Endothelial cell of umbilical vein (primary cell): Measurements from ENCODE around the gene ADCYAP1R1. TPM values are rescaled to one million over a fixed set of nuclear protein-coding genes. Genes with fewer than 3 reads are reported as not detected.
"Not testable (repeated sequence)": the region's sequence is repeated elsewhere in the genome, so short reads cannot be mapped to it uniquely, and the experiment has no call there.

Experiments
- BruUV-seq: library from RNA; stranded (reverse); fragments of 400-500 nt; replicated peaks from 2 replicates; lab custom pipeline; 2021; lab: Mats Ljungman, UMichigan
- CTCF ChIA-PET: fragments of 300-600, 350-600 bp; sonication (Branson Sonifier 250); formaldehyde crosslinking; loops from one replicate; lab custom pipeline; 2021; ENCODE audit warnings: antibody characterized with exemption, inconsistent platforms; lab: Charles Lee
- POLR2A ChIA-PET: fragments of 300-600, 350-600 bp; sonication (Branson Sonifier 250); formaldehyde crosslinking; loops from one replicate; lab custom pipeline; 2021; ENCODE audit warnings: antibody characterized with exemption, inconsistent platforms; lab: Charles Lee
- DNase-seq: peaks from one replicate; pipeline ENCODE4 v3.0.0-alpha.2; 2011; ENCODE audit warnings: low read depth, low spot score
- FAIRE-seq: peaks from 2 replicates; lab custom pipeline; 2011; peaks lifted over from hg19 to GRCh38; lab: Jason Lieb, UNC
- H2AFZ ChIP-seq: 2 replicates; pipeline ENCODE4 v1.6.0; 2012; ENCODE audit warnings: low read depth, low read length, control low read depth, inconsistent platforms
- H3K27ac ChIP-seq: 2 replicates; pipeline ENCODE4 v1.5.1; 2011; ENCODE audit warnings: low read depth, mild to moderate bottlenecking, control low read depth, low read length, moderate library complexity; ENCODE audit not compliant: insufficient read depth
- H3K27me3 ChIP-seq, 2 experiments: 2 replicates each; pipeline versions ENCODE4 v1.6.0 to v1.6.1; 2011; ENCODE audit warnings: low read length in 2 of 2, mixed read lengths in 1 of 2; ENCODE audit not compliant: control insufficient read depth in 2 of 2, insufficient read depth in 2 of 2
- H3K36me3 ChIP-seq, 2 experiments: 2 replicates in 1 of 2; 3 replicates in 1 of 2; pipeline ENCODE4 v1.5.1; 2011; ENCODE audit warnings: low read length in 2 of 2, mild to moderate bottlenecking in 1 of 2, moderate library complexity in 1 of 2; ENCODE audit not compliant: control insufficient read depth in 2 of 2, insufficient read depth in 2 of 2; ENCODE audit errors: extremely low read depth in 1 of 2
- H3K4me1 ChIP-seq: 3 replicates; pipeline ENCODE4 v1.5.1; 2011; ENCODE audit warnings: mild to moderate bottlenecking, low read length; ENCODE audit not compliant: control insufficient read depth, insufficient read depth; ENCODE audit errors: extremely low read depth
- H3K4me2 ChIP-seq: 2 replicates; pipeline ENCODE4 v1.6.1; 2011; ENCODE audit warnings: low read length, control low read depth, mixed read lengths; ENCODE audit not compliant: insufficient read depth
- H3K4me3 ChIP-seq, 3 experiments: fragments of 200-600 bp in 1 of 3; sonication (generic), shearing (Covaris generic) in 1 of 3; replicated peaks in 1 of 3; 2 replicates each; pipeline ENCODE4 v1.5.1; 2011 to 2016; ENCODE audit warnings: control low read depth in 3 of 3, low read length in 3 of 3, mild to moderate bottlenecking in 2 of 3, inconsistent platforms in 1 of 3, low read depth in 1 of 3, moderate library complexity in 1 of 3; ENCODE audit not compliant: insufficient read depth in 1 of 3
- H3K79me2 ChIP-seq: 2 replicates; pipeline ENCODE4 v1.6.0; 2012; ENCODE audit warnings: low read length, inconsistent platforms; ENCODE audit not compliant: control insufficient read depth, insufficient read depth
- H3K9ac ChIP-seq: replicated peaks from 2 replicates; pipeline ENCODE3; 2011; ENCODE audit warnings: low read length, control low read depth; ENCODE audit not compliant: insufficient read depth; ENCODE audit errors: extremely low read depth
- H3K9me1 ChIP-seq: replicated peaks from 3 replicates; pipeline ENCODE4 v1.6.0; 2011; ENCODE audit warnings: mild to moderate bottlenecking, low read length; ENCODE audit not compliant: control insufficient read depth, insufficient read depth; ENCODE audit errors: extremely low read depth
- H3K9me3 ChIP-seq: replicated peaks from 2 replicates; pipeline ENCODE4 v1.5.1; 2012; ENCODE audit warnings: low read length, inconsistent platforms; ENCODE audit not compliant: control insufficient read depth, insufficient read depth
- H4K20me1 ChIP-seq: replicated peaks from 2 replicates; pipeline ENCODE3; 2011; ENCODE audit warnings: mild to moderate bottlenecking, low read length; ENCODE audit not compliant: control insufficient read depth, insufficient read depth; ENCODE audit errors: extremely low read depth
- CTCF ChIP-seq, 2 donors: IDR thresholded peaks; 1 replicate in 1 of 2; 2 replicates in 1 of 2; pipeline ENCODE4 v1.5.1; 2011; ENCODE audit warnings: low read length in 2 of 2, mild to moderate bottlenecking in 2 of 2, moderate library complexity in 2 of 2, control low read depth in 1 of 2, inconsistent platforms in 1 of 2, low read depth in 1 of 2; ENCODE audit not compliant: insufficient read depth in 1 of 2; ENCODE audit errors: extremely low read depth in 1 of 2
- EZH2 ChIP-seq: IDR thresholded peaks from 2 replicates; pipeline ENCODE4 v1.6.1; 2012; ENCODE audit warnings: borderline replicate concordance, low read depth, mild to moderate bottlenecking, moderate library complexity, low read length, inconsistent platforms; ENCODE audit not compliant: severe bottlenecking
- FOS ChIP-seq: IDR thresholded peaks from 2 replicates; pipeline ENCODE4 v1.6.1; 2011; ENCODE audit warnings: mild to moderate bottlenecking, low read length, moderate library complexity, borderline replicate concordance; ENCODE audit not compliant: insufficient read depth
- JUN ChIP-seq: IDR thresholded peaks from 2 replicates; pipeline ENCODE4 v1.6.1; 2011; ENCODE audit warnings: borderline replicate concordance, low read depth; ENCODE audit not compliant: insufficient read length, insufficient read depth
- MAX ChIP-seq: IDR thresholded peaks from 2 replicates; pipeline ENCODE4 v1.6.1; 2011; ENCODE audit not compliant: insufficient read depth, insufficient read length
- MYC ChIP-seq: IDR thresholded peaks from one replicate; pipeline ENCODE4 v1.6.1; 2011; ENCODE audit warnings: mild to moderate bottlenecking, low read depth, low read length
- POLR2A ChIP-seq: IDR thresholded peaks from 2 replicates; pipeline ENCODE4 v1.6.1; 2012; ENCODE audit warnings: low read depth, mild to moderate bottlenecking, control low read depth, low read length
- POLR2AphosphoS5 ChIP-seq: IDR thresholded peaks from 2 replicates; pipeline ENCODE4 v1.6.1; 2012; ENCODE audit warnings: low read depth, mild to moderate bottlenecking, control low read depth, low read length, moderate library complexity; ENCODE audit not compliant: insufficient read depth
- dilution Hi-C: fragments of 300-500 bp; cut with MboI; formaldehyde crosslinking; loops from one replicate; pipeline ENCODE4 v1.15.0; 2019; ENCODE audit warnings: low sequenced_read_pairs; ENCODE audit not compliant: extremely low pct_ligation_motif_present
- intact Hi-C: fragments of 100-400 bp; cut with micrococcal nuclease; formaldehyde crosslinking; loops from one replicate; pipeline ENCODE4 v1.10.0; 2022
- polyA plus RNA-seq, 4 experiments: library from polyadenylated mRNA; depleted of rRNA in 3 of 4; stranded (reverse) in 3 of 4; unstranded in 1 of 4; fragments of >200 nt; gene quantifications; 2 replicates each; pipeline versions ENCODE4 v1.2.1 to v1.2.3, GENCODE V29; 2011 to 2012; ENCODE audit warnings: missing spikeins in 1 of 4
- total RNA-seq: library from RNA; stranded (reverse); gene quantifications from 2 replicates; pipeline ENCODE4 v1.2.3, GENCODE V29; 2021

ADCYAP1R1 gene
- total and polyA plus RNA-seq, 2 donors (not counting 3 experiments of a cell fraction or from before 2014, with no cell fraction given) = 0.04 TPM; not detected in 1

- FAIRE-seq = no peak
- Histone ChIP-seq H3K36me3 (no peaks in the 10 kb centered on the region), H3K27ac (no peak overlapping the region), H3K4me2 (no peak overlapping the region), H3K4me3 (no peak overlapping the region), H3K9me1 (no peaks in the 10 kb centered on the region), H3K4me1 (no peaks in the 10 kb centered on the region), H2AFZ (no peak overlapping the region), H3K9ac (no peak overlapping the region), H3K9me3 (no peaks in the 10 kb centered on the region), H3K79me2 (no peaks in the 10 kb centered on the region), H4K20me1 (no peaks in the 10 kb centered on the region), H3K27me3 (no peaks in the 10 kb centered on the region)
- dilution Hi-C loops = no loop called here
- no peak for DNase-seq
- POLR2A ChIA-PET = no interaction called here
- no TSS peak for BruUV-seq
- intact Hi-C loops = no loop called here
- CTCF ChIA-PET = no interaction called here
- TF ChIP-seq EZH2 (no peak), CTCF (IDR thresholded peaks at IDR 0.05; ENCODE audit: extremely low read depth in 1 of 2, insufficient read depth in 1 of 2, low read depth in 1 of 2, low read length in 2 of 2) (no peak), POLR2A (no peak), MAX (no peak), MYC (no peak), POLR2AphosphoS5 (no peak), FOS (no peak), JUN (no peak)
Observed at GRCh38 chr7:31151849-31152248, 99.7 kb downstream of the ADCYAP1R1 start.

GRCh38 chr7:31153318-31153717 lies 101.2 kb downstream of the ADCYAP1R1 start:
- H3K79me2 ChIP-seq, POLR2A ChIA-PET, H2AFZ ChIP-seq, dilution Hi-C loops, H3K9me1 ChIP-seq, H4K20me1 ChIP-seq, CTCF ChIA-PET, H3K9ac ChIP-seq, H3K9me3 ChIP-seq, BruUV-seq, H3K36me3 ChIP-seq, H3K27me3 ChIP-seq, H3K27ac ChIP-seq, intact Hi-C loops, H3K4me3 ChIP-seq, DNase-seq, H3K4me1 ChIP-seq, H3K4me2 ChIP-seq, FAIRE-seq: not testable (repeated sequence)
